ENCODE results near the gene KDM4D. TPM values are rescaled to one million over a fixed set of nuclear protein-coding genes. Genes with fewer than 3 reads are reported as not detected.
A peak's percentile ranks its signal among the peaks of the same experiment; 100 is the strongest.

Gene KDM4D
- total and polyA plus RNA-seq, 9 of the 15 experiments (the other 6 are each of a cell fraction or from before 2014, with no cell fraction given): 0.34 to 1.1 (median 0.50) TPM

DNA sequence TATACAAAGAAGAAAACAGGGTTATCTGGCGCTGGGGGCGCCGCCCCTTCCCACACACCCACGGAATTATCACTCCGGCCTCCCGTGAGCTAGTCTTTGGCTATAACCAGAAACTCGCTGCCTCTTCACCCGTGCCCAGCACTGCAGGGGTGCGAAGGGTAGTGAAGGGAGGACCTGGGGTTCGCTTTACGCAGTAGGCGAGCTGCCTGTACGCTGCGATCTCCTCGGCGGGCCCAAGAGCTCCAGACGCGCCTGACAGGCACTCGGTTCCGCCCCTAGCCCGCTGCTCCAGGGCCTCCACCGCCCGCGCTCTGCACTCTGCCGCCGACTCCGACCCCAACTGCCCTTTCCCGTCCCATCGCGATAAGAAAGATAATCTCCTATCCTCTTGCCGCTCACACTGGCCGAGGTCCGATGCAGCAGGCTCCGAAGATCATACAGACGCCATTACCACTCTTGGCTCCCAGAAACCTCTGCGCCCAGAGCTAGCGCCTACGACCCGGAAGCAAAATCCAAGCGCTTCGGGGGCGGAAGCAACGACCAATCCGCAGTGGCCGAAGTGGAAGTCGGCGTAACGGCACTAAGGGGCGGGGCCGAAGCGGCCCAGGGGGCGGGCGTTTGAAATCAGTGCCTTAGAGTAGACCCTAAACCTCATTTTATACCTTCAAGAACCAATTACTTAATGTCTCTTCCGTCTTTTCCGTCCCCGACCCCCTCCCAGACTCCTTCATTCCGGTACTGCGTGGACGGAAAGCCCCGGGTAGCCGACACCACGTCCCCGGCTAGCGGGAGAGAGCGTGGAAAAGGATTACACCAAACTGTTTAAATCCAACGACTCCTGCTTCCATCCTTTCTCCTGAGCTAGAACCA is at the start of gene KDM4D, which contains the start of gene CWC15 (continued):
- TF ChIP-seq ATF1 (CRISPR knock-in tag; IDR thresholded peaks at IDR 0.05) (no peak), ATF1 (tag; IDR thresholded peaks at IDR 0.05) (peak; percentile 76), NEUROD1 (IDR thresholded peaks at IDR 0.05; ENCODE audit: borderline replicate concordance, low read depth, low read length, partially characterized antibody) (peak; percentile 39), CBFA2T2 (conservative IDR thresholded peaks at IDR 0.05) (no peak), LCOR (CRISPR knock-in tag; IDR thresholded peaks at IDR 0.05) (no peak; the same call in 1 of the 2 replicates), ZBTB33 (CRISPR knock-in tag; IDR thresholded peaks at IDR 0.05) (no peak), ZNF143 (CRISPR knock-in tag; IDR thresholded peaks at IDR 0.05) (peak; percentile 85), ZBTB8A (IDR thresholded peaks at IDR 0.05; ENCODE audit: partially characterized antibody) (no peak), TGIF2 (CRISPR knock-in tag; IDR thresholded peaks at IDR 0.05) (no peak; the same call in 1 of the 2 replicates), TAF7 (tag; IDR thresholded peaks at IDR 0.05) (peak; percentile 86), CTBP1 (IDR thresholded peaks at IDR 0.05; ENCODE audit: borderline replicate concordance) (peak; percentile 43; the same call in 1 of the 2 replicates), ZNF586 (CRISPR knock-in tag; conservative IDR thresholded peaks at IDR 0.05) (no peak), GABPA (tag; conservative IDR thresholded peaks at IDR 0.05; ENCODE audit: low read depth) (peak; percentile 98)
- TF ChIP-seq, protein P1, sequence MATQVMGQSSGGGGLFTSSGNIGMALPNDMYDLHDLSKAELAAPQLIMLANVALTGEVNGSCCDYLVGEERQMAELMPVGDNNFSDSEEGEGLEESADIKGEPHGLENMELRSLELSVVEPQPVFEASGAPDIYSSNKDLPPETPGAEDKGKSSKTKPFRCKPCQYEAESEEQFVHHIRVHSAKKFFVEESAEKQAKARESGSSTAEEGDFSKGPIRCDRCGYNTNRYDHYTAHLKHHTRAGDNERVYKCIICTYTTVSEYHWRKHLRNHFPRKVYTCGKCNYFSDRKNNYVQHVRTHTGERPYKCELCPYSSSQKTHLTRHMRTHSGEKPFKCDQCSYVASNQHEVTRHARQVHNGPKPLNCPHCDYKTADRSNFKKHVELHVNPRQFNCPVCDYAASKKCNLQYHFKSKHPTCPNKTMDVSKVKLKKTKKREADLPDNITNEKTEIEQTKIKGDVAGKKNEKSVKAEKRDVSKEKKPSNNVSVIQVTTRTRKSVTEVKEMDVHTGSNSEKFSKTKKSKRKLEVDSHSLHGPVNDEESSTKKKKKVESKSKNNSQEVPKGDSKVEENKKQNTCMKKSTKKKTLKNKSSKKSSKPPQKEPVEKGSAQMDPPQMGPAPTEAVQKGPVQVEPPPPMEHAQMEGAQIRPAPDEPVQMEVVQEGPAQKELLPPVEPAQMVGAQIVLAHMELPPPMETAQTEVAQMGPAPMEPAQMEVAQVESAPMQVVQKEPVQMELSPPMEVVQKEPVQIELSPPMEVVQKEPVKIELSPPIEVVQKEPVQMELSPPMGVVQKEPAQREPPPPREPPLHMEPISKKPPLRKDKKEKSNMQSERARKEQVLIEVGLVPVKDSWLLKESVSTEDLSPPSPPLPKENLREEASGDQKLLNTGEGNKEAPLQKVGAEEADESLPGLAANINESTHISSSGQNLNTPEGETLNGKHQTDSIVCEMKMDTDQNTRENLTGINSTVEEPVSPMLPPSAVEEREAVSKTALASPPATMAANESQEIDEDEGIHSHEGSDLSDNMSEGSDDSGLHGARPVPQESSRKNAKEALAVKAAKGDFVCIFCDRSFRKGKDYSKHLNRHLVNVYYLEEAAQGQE (IDR thresholded peaks at IDR 0.05; ENCODE audit: borderline replicate concordance): no peak
- TF ChIP-seq, protein P1 (CRISPR knock-in tag; IDR thresholded peaks at IDR 0.05; ENCODE audit: low read depth): peak; percentile 63; the same call in 1 of the 2 replicates
- TF ChIP-seq, protein P2, sequence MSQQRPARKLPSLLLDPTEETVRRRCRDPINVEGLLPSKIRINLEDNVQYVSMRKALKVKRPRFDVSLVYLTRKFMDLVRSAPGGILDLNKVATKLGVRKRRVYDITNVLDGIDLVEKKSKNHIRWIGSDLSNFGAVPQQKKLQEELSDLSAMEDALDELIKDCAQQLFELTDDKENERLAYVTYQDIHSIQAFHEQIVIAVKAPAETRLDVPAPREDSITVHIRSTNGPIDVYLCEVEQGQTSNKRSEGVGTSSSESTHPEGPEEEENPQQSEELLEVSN (IDR thresholded peaks at IDR 0.05; ENCODE audit: borderline replicate concordance in 1 of 2, extremely low read depth in 1 of 2, insufficient read depth in 1 of 2, insufficient read length in 1 of 2, low read depth in 1 of 2, low read length in 1 of 2, poor library complexity in 1 of 2, severe bottlenecking in 1 of 2): no peak

All from K562 (cell line).